Bronchial epithelial cell (primary cell): ENCODE results near the gene NXPH2. TPM values are rescaled to one million over a fixed set of nuclear protein-coding genes. Genes with fewer than 3 reads are reported as not detected.

ENCODE experiments used
- DNase-seq: peaks from one replicate; pipeline ENCODE4 v3.0.0-alpha.2; 2010; ENCODE audit warnings: low read depth
- FAIRE-seq: peaks from 2 replicates; lab custom pipeline; 2011; peaks lifted over from hg19 to GRCh38; lab: Jason Lieb, UNC
- H3K27me3 ChIP-seq: 2 replicates; pipeline ENCODE4 v1.5.1; 2011; ENCODE audit warnings: low read length; ENCODE audit not compliant: control insufficient read depth, insufficient read depth
- H3K36me3 ChIP-seq: 2 replicates; pipeline ENCODE4 v1.5.1; 2011; ENCODE audit warnings: low read length; ENCODE audit not compliant: control insufficient read depth, insufficient read depth
- H3K4me3 ChIP-seq: 2 replicates; pipeline ENCODE4 v1.5.1; 2011; ENCODE audit warnings: mild to moderate bottlenecking, low read depth, low read length, control low read depth
- CTCF ChIP-seq: IDR thresholded peaks from 2 replicates; pipeline ENCODE4 v1.5.1; 2011; ENCODE audit warnings: mild to moderate bottlenecking, moderate library complexity, low read length, control low read depth, inconsistent platforms; ENCODE audit not compliant: insufficient read depth, severe bottlenecking
- total RNA-seq: library from RNA; depleted of rRNA; stranded (reverse); fragments of >200 nt; gene quantifications from 2 replicates; pipeline ENCODE4 v1.2.1, GENCODE V29; 2014

NXPH2 gene
- total RNA-seq, 1 donor from 2014 or later: not detected

- H3K36me3 ChIP-seq: no peaks in the 10 kb centered on the region
- H3K4me3 ChIP-seq: no peak overlapping the region
- no peak for DNase-seq
- TF ChIP-seq CTCF: no peak
- FAIRE-seq: no peak
- H3K27me3 ChIP-seq: no peaks in the 10 kb centered on the region
These were observed 55.3 kb downstream of the NXPH2 start for GRCh38 chr2:138724729-138725459.

- FAIRE-seq (peak; percentile 58), DNase-seq (no peak)
- Histone ChIP-seq H3K36me3 (no peaks in the 10 kb centered on the region), H3K27me3 (no peaks in the 10 kb centered on the region), H3K4me3 (no peak overlapping the region)
- TF ChIP-seq CTCF: no peak
These were observed 55.9 kb downstream of the NXPH2 start for GRCh38 chr2:138724327-138724726.

- H3K27me3 ChIP-seq: no peaks in the 10 kb centered on the region
- FAIRE-seq (no peak), DNase-seq (no peak)
- no peaks in the 10 kb centered on the region for H3K36me3 ChIP-seq
- TF ChIP-seq CTCF: no peak
- H3K4me3 ChIP-seq: no peak overlapping the region
These were observed 56.8 kb downstream of the NXPH2 start for GRCh38 chr2:138723196-138723987.

GRCh38 chr2:138722316-138722715 lies 57.9 kb downstream of the NXPH2 start:
- FAIRE-seq (peak; percentile 43), DNase-seq (no peak)
- no peak for TF ChIP-seq CTCF
- no peaks in the 10 kb centered on the region for H3K36me3 ChIP-seq
- H3K4me3 ChIP-seq: no peak overlapping the region
- H3K27me3 ChIP-seq: no peaks in the 10 kb centered on the region

GRCh38 chr2:138720035-138720838 lies 60.0 kb downstream of the NXPH2 start:
- no peaks in the 10 kb centered on the region for H3K36me3 ChIP-seq
- H3K4me3 ChIP-seq: no peak overlapping the region
- DNase-seq (no peak), FAIRE-seq (no peak)
- TF ChIP-seq CTCF: no peak
- no peaks in the 10 kb centered on the region for H3K27me3 ChIP-seq
